ENCODE results near the gene DOHH. TPM values are rescaled to one million over a fixed set of nuclear protein-coding genes. Genes with fewer than 3 reads are reported as not detected.

Gene DOHH
- total and polyA plus RNA-seq, 2 donors (not counting 3 experiments of a cell fraction or from before 2014, with no cell fraction given): 8.7 to 15.2 TPM

- Histone ChIP-seq H3K27me3 (ENCODE audit: control insufficient read depth in 2 of 2, insufficient read depth in 2 of 2, low read length in 2 of 2) (no peaks in the 10 kb centered on the region), H3K4me1 (ENCODE audit: control insufficient read depth, extremely low read depth, insufficient read depth, low read length) (no peaks in the 10 kb centered on the region), H3K4me2 (ENCODE audit: insufficient read depth, low read length) (no peak overlapping the region), H3K36me3 (ENCODE audit: control insufficient read depth in 2 of 2, extremely low read depth in 1 of 2, insufficient read depth in 2 of 2, low read length in 2 of 2) (peaks cover 0 to 18% of the 10 kb centered on the region in 2 experiments), H3K4me3 (replicated peaks in 1 of 3; ENCODE audit: insufficient read depth in 1 of 3, low read depth in 1 of 3, low read length in 3 of 3) (no peak overlapping the region), H3K27ac (ENCODE audit: insufficient read depth, low read depth, low read length) (no peak overlapping the region), H3K9ac (replicated peaks; ENCODE audit: extremely low read depth, insufficient read depth, low read length) (no peak overlapping the region), H3K79me2 (ENCODE audit: control insufficient read depth, insufficient read depth, low read length) (peaks cover 13% of the 10 kb centered on the region), H3K9me3 (replicated peaks; ENCODE audit: control insufficient read depth, insufficient read depth, low read length) (no peaks in the 10 kb centered on the region), H4K20me1 (replicated peaks; ENCODE audit: control insufficient read depth, extremely low read depth, insufficient read depth, low read length) (no peaks in the 10 kb centered on the region), H3K9me1 (replicated peaks; ENCODE audit: control insufficient read depth, extremely low read depth, insufficient read depth, low read length) (no peaks in the 10 kb centered on the region), H2AFZ (ENCODE audit: low read depth, low read length) (no peak overlapping the region)
- DNase-seq (ENCODE audit: low read depth, low spot score): no peak
- TF ChIP-seq EZH2 (IDR thresholded peaks at IDR 0.05; ENCODE audit: borderline replicate concordance, low read depth, low read length, severe bottlenecking) (no peak), JUN (IDR thresholded peaks at IDR 0.05; ENCODE audit: borderline replicate concordance, insufficient read depth, insufficient read length, low read depth) (no peak), GATA2 (IDR thresholded peaks at IDR 0.05; ENCODE audit: insufficient read depth, insufficient read length, low read depth, low read length) (no peak), POLR2AphosphoS5 (IDR thresholded peaks at IDR 0.05; ENCODE audit: insufficient read depth, low read depth, low read length) (no peak), POLR2A (IDR thresholded peaks at IDR 0.05; ENCODE audit: low read depth, low read length) (no peak), FOS (IDR thresholded peaks at IDR 0.05; ENCODE audit: borderline replicate concordance, insufficient read depth, low read length) (no peak)
- FAIRE-seq: no peak
- dilution Hi-C loops (cut with MboI; ENCODE audit: extremely low pct_ligation_motif_present, low sequenced_read_pairs) (no loop called here), intact Hi-C loops (cut with micrococcal nuclease) (no loop called here)
- ChIA-PET CTCF (interaction anchor here (3.3 kb wide), 1 partner anchor 9 kb away, joined by 20 read pairs; the partner anchor contains the start of gene SMIM44), POLR2A (no interaction called here)
- no TSS peak for BruUV-seq (replicated peaks)
These were observed 6.8 kb downstream of the DOHH start for GRCh38 chr19:3493651-3494050.

GRCh38 chr19:3492919-3493318 is 7.6 kb downstream of the DOHH start:
- Histone ChIP-seq H3K36me3 (ENCODE audit: control insufficient read depth in 2 of 2, extremely low read depth in 1 of 2, insufficient read depth in 2 of 2, low read length in 2 of 2) (peaks cover 0 to 18% of the 10 kb centered on the region in 2 experiments), H3K9me3 (replicated peaks; ENCODE audit: control insufficient read depth, insufficient read depth, low read length) (no peaks in the 10 kb centered on the region), H2AFZ (ENCODE audit: low read depth, low read length) (no peak overlapping the region), H3K4me3 (replicated peaks in 1 of 3; ENCODE audit: insufficient read depth in 1 of 3, low read depth in 1 of 3, low read length in 3 of 3) (no peak overlapping the region), H3K79me2 (ENCODE audit: control insufficient read depth, insufficient read depth, low read length) (peaks cover 9% of the 10 kb centered on the region), H4K20me1 (replicated peaks; ENCODE audit: control insufficient read depth, extremely low read depth, insufficient read depth, low read length) (no peaks in the 10 kb centered on the region), H3K27ac (ENCODE audit: insufficient read depth, low read depth, low read length) (no peak overlapping the region), H3K27me3 (ENCODE audit: control insufficient read depth in 2 of 2, insufficient read depth in 2 of 2, low read length in 2 of 2) (no peaks in the 10 kb centered on the region), H3K4me1 (ENCODE audit: control insufficient read depth, extremely low read depth, insufficient read depth, low read length) (no peaks in the 10 kb centered on the region), H3K9ac (replicated peaks; ENCODE audit: extremely low read depth, insufficient read depth, low read length) (no peak overlapping the region), H3K4me2 (ENCODE audit: insufficient read depth, low read length) (no peak overlapping the region), H3K9me1 (replicated peaks; ENCODE audit: control insufficient read depth, extremely low read depth, insufficient read depth, low read length) (no peaks in the 10 kb centered on the region)
- ChIA-PET CTCF (interaction anchor here (1.1 to 3.3 kb wide), 2 partner anchors 8 to 10 kb away, joined by 3 to 20 read pairs; partner anchors contain the start of gene SMIM44), POLR2A (no interaction called here)
- dilution Hi-C loops (cut with MboI; ENCODE audit: extremely low pct_ligation_motif_present, low sequenced_read_pairs): no loop called here
- intact Hi-C loops (cut with micrococcal nuclease): no loop called here
- no peak for DNase-seq (ENCODE audit: low read depth, low spot score)
- no TSS peak for BruUV-seq (replicated peaks)
- FAIRE-seq: no peak
- no peak for TF ChIP-seq EZH2 (IDR thresholded peaks at IDR 0.05; ENCODE audit: borderline replicate concordance, low read depth, low read length, severe bottlenecking)
- no peak for TF ChIP-seq FOS (IDR thresholded peaks at IDR 0.05; ENCODE audit: borderline replicate concordance, insufficient read depth, low read length)
- no peak for TF ChIP-seq CTCF (IDR thresholded peaks at IDR 0.05; ENCODE audit: extremely low read depth in 1 of 2, insufficient read depth in 1 of 2, low read depth in 1 of 2, low read length in 2 of 2)
- no peak for TF ChIP-seq MAX (IDR thresholded peaks at IDR 0.05; ENCODE audit: insufficient read depth, insufficient read length)
- TF ChIP-seq POLR2AphosphoS5 (IDR thresholded peaks at IDR 0.05; ENCODE audit: insufficient read depth, low read depth, low read length): no peak
- TF ChIP-seq MYC (IDR thresholded peaks at IDR 0.05; ENCODE audit: low read depth, low read length): no peak
- no peak for TF ChIP-seq GATA2 (IDR thresholded peaks at IDR 0.05; ENCODE audit: insufficient read depth, insufficient read length, low read depth, low read length)
- no peak for TF ChIP-seq JUN (IDR thresholded peaks at IDR 0.05; ENCODE audit: borderline replicate concordance, insufficient read depth, insufficient read length, low read depth)
- no peak for TF ChIP-seq POLR2A (IDR thresholded peaks at IDR 0.05; ENCODE audit: low read depth, low read length)

Data from endothelial cell of umbilical vein (primary cell).